ENCODE data around the gene LGMN. TPM values are rescaled to one million over a fixed set of nuclear protein-coding genes. Genes with fewer than 3 reads are reported as not detected.

Gene LGMN
- 1.4 and 2.1 TPM in 2 replicates for total RNA-seq

DNA sequence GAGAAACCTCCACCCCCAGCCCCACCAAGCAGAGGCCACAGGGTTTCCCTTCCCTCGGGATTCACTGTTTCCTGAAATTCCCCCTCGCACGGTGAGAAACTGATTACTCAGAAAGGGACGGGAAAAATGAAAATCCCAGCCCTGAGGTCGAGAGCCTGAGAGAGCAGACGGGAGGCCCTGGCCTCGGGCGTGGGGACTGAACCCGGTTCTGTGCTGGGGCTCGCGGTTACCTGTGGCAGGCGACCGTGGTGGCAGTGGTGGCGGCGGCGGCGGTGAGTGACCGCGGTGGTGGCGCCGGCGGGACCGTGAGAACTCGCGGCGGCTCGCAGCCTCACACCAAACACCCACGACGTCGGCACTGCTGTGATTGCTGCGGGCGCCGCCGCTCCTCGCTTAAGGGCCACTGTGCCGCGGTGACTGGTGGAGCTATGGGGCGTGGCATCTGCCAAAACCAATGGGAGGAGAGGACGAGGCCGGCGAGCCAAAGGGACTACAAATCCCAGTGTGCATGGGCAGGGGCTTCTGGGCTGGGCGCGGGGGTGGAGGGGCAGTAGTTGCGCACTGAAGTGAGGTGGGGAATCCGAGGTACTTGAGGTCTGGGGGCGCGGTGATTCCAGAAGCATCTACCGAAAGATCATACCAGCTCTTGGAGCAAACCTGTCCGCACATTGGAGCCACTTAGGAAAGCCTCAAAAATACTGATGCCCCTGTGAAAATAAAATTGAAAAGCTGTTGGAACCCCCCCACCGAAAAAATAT is at the start of gene LGMN:
TSS of gene LGMN (minus strand) at position 369 of the 758 bp plus-strand sequence. CDS start 15,841 bp downstream, outside the sequence.
- peak; percentile 92 for DNase-seq
- H3K4me1 Mint-ChIP-seq = peaks cover 28% of the 10 kb centered on the region
- H3K27ac Mint-ChIP-seq = no peak within 1 kb of the TSS
- H3K27me3 Mint-ChIP-seq = peaks cover 73% of the 10 kb centered on the region
- H3K9me3 Mint-ChIP-seq = peaks cover 4% of the 10 kb centered on the region
- H3K36me3 Mint-ChIP-seq (ENCODE audit: low read depth) = no peaks in the 10 kb centered on the region
- peak within 1 kb of the TSS; percentile 70 for H3K4me3 Mint-ChIP-seq
- intact Hi-C loops (cut with micrococcal nuclease) = loop anchor here (1.0 to 5.0 kb wide), 2 partner anchors 20 to 34 kb away; no protein-coding TSS in a partner anchor

GRCh38 chr14:92794961-92795360 is 46.5 kb upstream of the LGMN start:
- Mint-ChIP-seq H3K27ac (peak overlapping the region; percentile 92), H3K4me3 (peak overlapping the region; percentile 98), H3K9me3 (peaks cover 12% of the 10 kb centered on the region), H3K4me1 (peaks cover 24% of the 10 kb centered on the region), H3K36me3 (ENCODE audit: low read depth) (peaks cover 27% of the 10 kb centered on the region), H3K27me3 (peaks cover 6% of the 10 kb centered on the region)
- no peak for DNase-seq
- intact Hi-C loops (cut with micrococcal nuclease) = loop anchor here (2.0 to 5.0 kb wide), 3 partner anchors 233 to 688 kb away; partner anchors contain the start of genes ATXN3, GON7 and UBR7

DNA sequence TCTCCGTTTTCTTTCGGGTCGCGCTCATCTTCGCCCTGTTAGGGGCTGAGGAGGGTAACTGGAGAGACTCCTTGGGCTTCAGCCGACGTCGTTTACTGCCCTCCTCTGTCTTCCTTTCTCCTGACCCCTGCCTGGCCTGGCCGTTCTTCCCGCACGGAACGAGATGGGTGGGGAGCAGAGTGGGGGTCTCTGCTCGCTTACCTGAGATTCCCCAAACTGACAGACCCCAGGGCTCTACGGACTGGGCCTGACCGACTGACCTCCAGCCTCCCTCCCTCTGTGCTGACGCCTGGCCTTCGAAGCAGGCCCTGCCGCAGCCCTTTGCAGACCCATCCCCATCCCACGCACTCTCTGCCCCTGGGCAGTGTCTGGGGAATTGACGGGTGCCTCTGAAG is 46.1 kb upstream of the LGMN start:
- H3K4me1 Mint-ChIP-seq = peaks cover 20% of the 10 kb centered on the region
- peaks cover 23% of the 10 kb centered on the region for H3K36me3 Mint-ChIP-seq (ENCODE audit: low read depth)
- peaks cover 6% of the 10 kb centered on the region for H3K27me3 Mint-ChIP-seq
- intact Hi-C loops (cut with micrococcal nuclease) = loop anchor here (2.0 to 5.0 kb wide), 3 partner anchors 232 to 687 kb away; partner anchors contain the start of genes ATXN3, GON7 and UBR7
- H3K27ac Mint-ChIP-seq = peak overlapping the region; percentile 92
- DNase-seq = peak; percentile 65
- peak overlapping the region; percentile 98 for H3K4me3 Mint-ChIP-seq
- H3K9me3 Mint-ChIP-seq = peaks cover 16% of the 10 kb centered on the region

- intact Hi-C loops (cut with micrococcal nuclease) = loop anchor here (2.0 to 5.0 kb wide), 3 partner anchors 232 to 687 kb away; partner anchors contain the start of genes ATXN3, GON7 and UBR7
- H3K27me3 Mint-ChIP-seq = peaks cover 6% of the 10 kb centered on the region
These were observed 45.5 kb upstream of the LGMN start, which contains the start of gene GOLGA5 for GRCh38 chr14:92793709-92794546. TSS of gene GOLGA5 (plus strand) at chr14:92794305. CDS start at chr14:92797438, 3,133 bp downstream.

GRCh38 chr14:92792885-92793284 is 44.5 kb upstream of the LGMN start:
- Mint-ChIP-seq H3K9me3 (peaks cover 20% of the 10 kb centered on the region), H3K27ac (peak overlapping the region; percentile 21), H3K4me1 (peaks cover 20% of the 10 kb centered on the region), H3K4me3 (peak overlapping the region; percentile 98), H3K27me3 (peaks cover 6% of the 10 kb centered on the region), H3K36me3 (ENCODE audit: low read depth) (peaks cover 16% of the 10 kb centered on the region)
- no peak for DNase-seq
- intact Hi-C loops (cut with micrococcal nuclease) = loop anchor here (5.0 kb wide), 2 partner anchors 231 to 686 kb away; partner anchors contain the start of gene ATXN3

More at GRCh38 chr14:92793709-92794546, 45.5 kb upstream of the LGMN start, which contains the start of gene GOLGA5:
- peak; percentile 100 for DNase-seq
- peaks cover 22% of the 10 kb centered on the region for H3K36me3 Mint-ChIP-seq (ENCODE audit: low read depth)
- peaks cover 20% of the 10 kb centered on the region for H3K4me1 Mint-ChIP-seq
- H3K27ac Mint-ChIP-seq = peak within 1 kb of the TSS; percentile 92
- peak within 1 kb of the TSS; percentile 98 for H3K4me3 Mint-ChIP-seq
- H3K9me3 Mint-ChIP-seq = peaks cover 20% of the 10 kb centered on the region

DNA sequence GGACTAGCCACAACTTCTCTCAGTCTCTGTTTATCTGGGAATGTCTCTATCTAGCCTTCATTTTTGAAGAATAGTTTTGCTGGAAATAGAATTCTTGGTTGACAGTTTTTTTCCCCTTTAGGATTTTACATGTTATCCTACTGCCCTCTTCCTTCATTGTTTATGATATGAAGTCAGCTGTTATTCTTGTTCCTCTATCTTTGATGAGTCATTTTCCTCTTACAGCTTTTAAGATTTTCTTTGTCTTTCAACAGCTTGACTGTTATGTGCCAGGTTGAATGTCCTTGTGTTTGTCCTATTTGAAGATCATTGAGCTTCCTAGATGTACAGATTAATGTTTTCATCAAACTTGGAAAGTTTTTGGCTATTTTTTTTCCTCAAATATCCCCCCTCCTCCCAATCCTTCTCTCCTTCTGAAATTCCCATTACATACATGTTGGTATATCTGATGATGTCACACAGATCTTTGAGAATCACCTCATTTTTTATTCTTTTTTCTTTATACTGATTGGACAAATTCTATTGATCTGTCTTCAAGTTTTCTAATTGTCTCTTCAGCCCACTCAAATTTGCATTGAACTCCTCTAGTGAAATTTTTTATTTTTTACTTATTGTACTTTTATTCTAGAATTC is 41.1 kb upstream of the LGMN start:
- no peak for DNase-seq
- H3K4me1 Mint-ChIP-seq = peaks cover 9% of the 10 kb centered on the region
- H3K36me3 Mint-ChIP-seq (ENCODE audit: low read depth) = peaks cover 4% of the 10 kb centered on the region
- intact Hi-C loops (cut with micrococcal nuclease) = loop anchor here (5.0 kb wide), 2 partner anchors 227 to 682 kb away; partner anchors contain the start of gene ATXN3
- peaks cover 6% of the 10 kb centered on the region for H3K27me3 Mint-ChIP-seq
- H3K4me3 Mint-ChIP-seq = no peak overlapping the region
- no peak overlapping the region for H3K27ac Mint-ChIP-seq
- peaks cover 20% of the 10 kb centered on the region for H3K9me3 Mint-ChIP-seq

DNA sequence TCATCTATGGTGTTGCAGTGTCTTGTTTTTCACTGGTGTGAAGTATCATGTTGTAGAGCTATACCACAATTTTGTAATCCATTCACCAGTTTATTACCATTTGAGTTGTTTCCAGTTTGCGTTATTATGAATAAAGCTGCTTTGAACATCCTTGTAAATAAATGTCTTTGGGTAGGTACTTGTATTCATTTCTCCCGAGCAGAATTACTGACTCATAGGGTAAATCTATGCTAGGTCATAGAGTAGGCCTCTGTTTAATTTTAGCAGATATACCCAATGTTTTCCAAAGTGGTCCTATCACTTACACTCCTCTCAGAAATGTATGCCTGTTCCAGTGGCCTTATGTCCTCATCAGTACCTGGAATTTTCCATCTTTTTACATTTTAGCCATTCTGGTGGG is 39.1 kb upstream of the LGMN start:
- Mint-ChIP-seq H3K4me3 (no peak overlapping the region), H3K27me3 (peaks cover 8% of the 10 kb centered on the region), H3K4me1 (peaks cover 7% of the 10 kb centered on the region), H3K36me3 (ENCODE audit: low read depth) (peaks cover 2% of the 10 kb centered on the region), H3K9me3 (peaks cover 20% of the 10 kb centered on the region), H3K27ac (no peak overlapping the region)
- intact Hi-C loops (cut with micrococcal nuclease) = no loop called here
- no peak for DNase-seq

DNA sequence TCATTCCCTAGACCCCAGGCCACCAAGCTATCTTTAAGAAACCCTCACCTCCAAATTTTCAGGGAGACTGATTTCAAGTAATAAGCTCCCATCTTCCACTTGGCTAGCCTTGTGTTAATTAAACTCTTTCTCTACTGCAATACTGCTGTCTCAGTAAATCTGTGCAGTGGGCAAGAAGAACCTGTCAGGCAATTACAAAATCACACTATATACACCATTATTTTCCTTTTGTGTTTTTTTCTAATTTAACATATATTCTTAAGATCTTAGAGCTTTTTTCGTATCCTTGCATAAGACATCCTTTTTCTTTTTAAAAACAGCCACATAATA is 38.0 kb upstream of the LGMN start:
- Mint-ChIP-seq H3K27me3 (peaks cover 6% of the 10 kb centered on the region), H3K36me3 (ENCODE audit: low read depth) (peaks cover 2% of the 10 kb centered on the region), H3K4me1 (peaks cover 7% of the 10 kb centered on the region), H3K27ac (no peak overlapping the region), H3K4me3 (no peak overlapping the region), H3K9me3 (peaks cover 18% of the 10 kb centered on the region)
- no peak for DNase-seq
- intact Hi-C loops (cut with micrococcal nuclease) = no loop called here

- intact Hi-C loops (cut with micrococcal nuclease) = no loop called here
- no peak for DNase-seq
- H3K27me3 Mint-ChIP-seq = peaks cover 6% of the 10 kb centered on the region
These were observed 37.4 kb upstream of the LGMN start for GRCh38 chr14:92785667-92786426.

DNA sequence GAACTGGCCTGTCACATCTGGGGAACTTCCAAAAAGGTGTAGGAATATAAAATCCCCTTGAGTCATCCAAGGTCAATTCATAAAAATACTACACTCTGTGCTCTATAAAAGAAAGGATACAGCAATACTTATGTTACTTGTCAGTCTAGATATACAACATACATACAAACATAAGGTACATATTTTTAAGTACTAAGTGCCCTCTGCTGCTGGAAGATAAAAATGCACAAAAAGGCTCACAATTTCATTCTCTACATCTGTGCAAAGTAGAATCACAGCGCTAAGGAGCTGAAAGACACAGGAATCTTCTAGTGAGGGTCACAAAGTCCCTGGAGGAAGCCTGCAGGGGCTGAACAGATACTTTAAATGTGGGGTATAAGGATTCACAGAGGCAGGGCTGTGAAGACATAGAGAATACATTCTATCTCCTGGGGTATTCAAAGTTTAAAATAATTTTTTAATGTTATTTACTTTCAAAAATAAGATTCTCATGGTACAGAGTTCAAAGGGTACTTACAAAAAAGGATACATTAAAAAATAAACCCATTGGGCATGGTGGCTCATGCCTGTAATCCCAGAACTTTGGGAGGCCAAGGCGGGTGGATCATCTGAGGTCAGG is 35.5 kb upstream of the LGMN start:
- Mint-ChIP-seq H3K4me3 (no peak overlapping the region), H3K4me1 (peaks cover 19% of the 10 kb centered on the region), H3K36me3 (ENCODE audit: low read depth) (no peaks in the 10 kb centered on the region), H3K27ac (no peak overlapping the region), H3K9me3 (no peaks in the 10 kb centered on the region), H3K27me3 (peaks cover 4% of the 10 kb centered on the region)
- intact Hi-C loops (cut with micrococcal nuclease) = loop anchor here (1.0 to 5.0 kb wide), 2 partner anchors 37 to 70 kb away; partner anchors contain the start of gene LGMN
- DNase-seq = peak; percentile 82

More at GRCh38 chr14:92785667-92786426, 37.4 kb upstream of the LGMN start:
- Mint-ChIP-seq H3K9me3 (peaks cover 13% of the 10 kb centered on the region), H3K36me3 (ENCODE audit: low read depth) (peaks cover 2% of the 10 kb centered on the region), H3K4me1 (peaks cover 8% of the 10 kb centered on the region), H3K27ac (no peak overlapping the region), H3K4me3 (no peak overlapping the region)

DNA sequence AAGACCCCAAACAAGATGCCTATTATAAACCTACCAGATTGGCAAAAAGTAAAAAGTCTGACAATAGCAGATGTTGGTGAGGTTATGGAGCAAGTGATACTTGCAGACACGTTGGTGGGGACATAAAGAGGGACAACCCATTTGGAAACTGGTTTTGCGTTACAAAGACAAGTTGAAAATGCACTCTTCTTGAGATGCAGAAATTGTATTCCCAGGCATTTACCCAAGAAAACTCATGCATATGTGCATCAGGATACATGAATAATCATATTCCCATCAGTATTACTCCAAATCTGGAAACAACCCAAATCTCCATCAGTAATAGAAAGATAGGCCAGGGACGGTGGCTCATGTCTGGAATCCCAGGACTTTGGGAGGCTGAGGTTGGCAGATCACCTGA is 32.9 kb upstream of the LGMN start:
- peaks cover 20% of the 10 kb centered on the region for H3K4me1 Mint-ChIP-seq
- no peaks in the 10 kb centered on the region for H3K9me3 Mint-ChIP-seq
- no peak overlapping the region for H3K4me3 Mint-ChIP-seq
- no peak for DNase-seq
- H3K27ac Mint-ChIP-seq = no peak overlapping the region
- H3K36me3 Mint-ChIP-seq (ENCODE audit: low read depth) = no peaks in the 10 kb centered on the region
- H3K27me3 Mint-ChIP-seq = peaks cover 19% of the 10 kb centered on the region
- intact Hi-C loops (cut with micrococcal nuclease) = loop anchor here (5.0 kb wide), 1 partner anchor 34 kb away; the partner anchor contains the start of gene LGMN

All from activated CD4-positive, alpha-beta T cell treated with anti-CD3 and anti-CD28 coated beads, Interleukin-2, amount 10 ng/mL, durations not matched to agents 24 days and 14 days (primary cell).